Endometrial microvascular endothelial cells (primary cell): Measurements from ENCODE around the gene PCID2. TPM values are rescaled to one million over a fixed set of nuclear protein-coding genes. Genes with fewer than 3 reads are reported as not detected.

Experiments
- in situ Hi-C: cut with HindIII; loops from 2 replicates; pipeline ENCODE4 v1.10.0; 2017; ENCODE audit warnings: low sequenced_read_pairs, low pct_unique_long_range_greater_than_20kb; ENCODE audit errors: inconsistent ontology term
- total RNA-seq: library from RNA; depleted of rRNA; stranded (reverse); fragments of >200 nt; gene quantifications from one replicate; pipeline ENCODE4 v1.2.3, GENCODE V29; 2015; ENCODE audit errors: inconsistent ontology term

Gene PCID2
- total RNA-seq, 1 donor from 2014 or later: 109 TPM

DNA sequence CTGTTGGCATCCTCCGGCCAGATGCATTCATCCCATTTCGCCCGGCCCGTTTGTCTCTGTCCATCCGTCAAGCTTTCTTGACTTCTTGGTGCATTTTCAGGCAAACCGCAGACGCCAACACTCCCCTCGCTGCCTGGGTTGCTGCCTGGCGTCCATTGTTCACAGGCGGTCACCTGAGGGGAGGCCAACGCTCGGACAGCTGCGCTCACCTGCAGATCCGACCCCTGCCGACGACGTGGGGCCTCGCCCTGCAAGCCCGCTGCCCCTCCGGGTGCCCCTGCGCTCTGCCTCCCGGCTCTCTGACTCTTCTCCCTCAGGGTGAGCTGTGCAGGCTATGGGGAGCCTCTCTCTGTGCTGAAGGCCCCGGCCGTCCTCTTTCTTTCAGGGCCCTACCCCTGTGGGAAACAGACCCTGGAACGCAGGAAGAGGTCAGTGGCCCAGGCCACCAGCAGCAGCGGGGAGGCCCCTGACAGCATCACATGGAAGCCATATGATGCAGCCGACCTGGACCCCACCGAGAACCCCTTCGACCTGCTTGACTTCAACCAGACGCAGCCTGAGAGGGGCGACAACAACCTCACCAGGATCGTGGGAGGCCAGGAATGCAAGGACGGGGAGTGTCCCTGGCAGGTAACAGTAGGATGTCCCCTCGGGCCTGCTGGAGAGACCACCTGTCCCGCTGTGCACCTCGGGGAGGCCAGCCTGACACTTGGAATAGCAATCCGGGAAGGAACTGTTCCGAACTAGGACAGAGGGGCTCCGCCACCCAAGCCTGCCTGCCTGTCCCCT lies 64.8 kb downstream of the PCID2 start:
- in situ Hi-C loops: no loop called here

DNA sequence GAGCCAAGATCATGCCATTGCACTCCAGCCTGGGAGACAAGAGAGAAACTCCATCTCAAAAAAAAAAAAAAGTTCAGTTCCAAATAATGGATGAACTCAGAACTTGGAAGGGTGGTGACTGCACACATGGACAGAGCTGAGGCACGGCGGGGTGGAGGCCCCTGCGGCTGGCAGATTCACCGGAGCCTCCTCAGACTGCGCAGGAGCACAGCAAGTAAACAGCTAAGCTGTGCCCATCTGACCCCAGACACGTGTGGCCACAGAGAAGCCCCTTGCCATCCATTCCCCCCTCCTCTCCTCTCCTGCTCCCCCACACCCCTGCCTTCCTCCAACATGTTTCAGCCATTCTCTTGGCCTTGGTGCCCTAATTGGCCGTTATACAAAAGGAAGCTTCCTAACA lies 65.6 kb downstream of the PCID2 start:
- in situ Hi-C loops: no loop called here

GRCh38 chr13:113141601-113141970 lies 66.9 kb downstream of the PCID2 start:
- in situ Hi-C loops: no loop called here

- in situ Hi-C loops: no loop called here
Observed at GRCh38 chr13:113140677-113141600, 67.5 kb downstream of the PCID2 start.

DNA sequence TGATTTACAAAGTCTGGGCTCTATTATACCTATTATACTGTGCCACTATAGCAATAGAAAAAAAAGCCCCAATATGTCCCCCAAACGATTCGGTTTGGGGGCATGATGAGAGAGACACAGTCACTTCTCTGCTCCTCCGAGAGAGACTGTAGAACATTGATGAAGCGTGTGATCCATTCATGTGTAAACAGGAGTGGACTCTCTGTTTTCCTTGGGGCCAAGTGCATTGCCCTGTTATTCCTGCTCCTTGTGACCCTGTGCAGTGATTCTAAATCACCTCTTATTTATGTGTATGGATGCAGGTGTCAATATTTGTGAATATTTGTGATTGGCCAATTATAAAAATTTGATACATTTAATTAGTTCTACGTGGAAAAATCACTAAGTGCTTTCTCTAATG lies 68.9 kb downstream of the PCID2 start:
- in situ Hi-C loops: no loop called here

GRCh38 chr13:113138792-113139551 lies 69.5 kb downstream of the PCID2 start:
- in situ Hi-C loops: no loop called here

GRCh38 chr13:113137691-113138298 lies 70.7 kb downstream of the PCID2 start:
- in situ Hi-C loops: no loop called here

- in situ Hi-C loops: no loop called here
Observed at GRCh38 chr13:113135281-113135760, 73.1 kb downstream of the PCID2 start.

- in situ Hi-C loops: no loop called here
Observed at GRCh38 chr13:113129921-113130750, 78.3 kb downstream of the PCID2 start.

- in situ Hi-C loops: no loop called here
Observed at GRCh38 chr13:113129480-113129879, 79.0 kb downstream of the PCID2 start.

Other genes starting within 250 kb of the PCID2 start
- gene MCF2L, start 239.5 kb downstream of the PCID2 start, total RNA-seq: 5.3 TPM
- not detected for gene F7, start 102.9 kb downstream of the PCID2 start, total RNA-seq
- not detected for gene F10, start 85.9 kb downstream of the PCID2 start, total RNA-seq
- not detected for gene PROZ, start 50.0 kb downstream of the PCID2 start, total RNA-seq
- 103 TPM for gene CUL4A, start 944 bp upstream of the PCID2 start, total RNA-seq
- gene LAMP1, start 88.6 kb upstream of the PCID2 start, total RNA-seq: 239 TPM
- not detected for gene GRTP1, start 155.5 kb upstream of the PCID2 start, total RNA-seq
- gene ADPRHL1, start 244.8 kb upstream of the PCID2 start, total RNA-seq: 17.5 TPM